Ascending aorta (tissue), 2 donors: ENCODE measurements around the gene N4BP2L2. TPM values are rescaled to one million over a fixed set of nuclear protein-coding genes. Genes with fewer than 3 reads are reported as not detected.

ENCODE experiments used
- DNase-seq, 2 donors: peaks; one replicate each; pipeline ENCODE4 v3.0.0-alpha.2; 2019; ENCODE audit warnings: low spot score in 2 of 2
- H3K27ac ChIP-seq, 2 donors: fragments of 200-600 bp; sonication (generic); one replicate each; pipeline ENCODE4 v1.5.1; 2016 to 2017; ENCODE audit warnings: mild to moderate bottlenecking in 1 of 2
- H3K27me3 ChIP-seq: fragments of 200-600 bp; sonication (generic); one replicate; pipeline ENCODE4 v1.5.1; 2017
- H3K36me3 ChIP-seq, 2 donors: fragments of 200-600 bp; sonication (generic); one replicate each; pipeline ENCODE4 v1.5.1; 2016
- H3K4me1 ChIP-seq, 2 donors: fragments of 200-600 bp; sonication (generic); one replicate each; pipeline ENCODE4 v1.5.1; 2016 to 2017; ENCODE audit warnings: mild to moderate bottlenecking in 1 of 2
- H3K4me3 ChIP-seq, 2 donors: fragments of 200-600 bp; sonication (generic); one replicate each; pipeline ENCODE4 v1.5.1; 2016 to 2017; ENCODE audit warnings: mild to moderate bottlenecking in 1 of 2
- H3K9me3 ChIP-seq, 2 donors: fragments of 200-600 bp; sonication (generic); one replicate each; pipeline ENCODE4 v1.5.1; 2016
- CTCF ChIP-seq, 3 experiments: fragments of 200-600 bp in 2 of 3; fragments of 450-650 bp in 1 of 3; sonication (generic) in 2 of 3; IDR thresholded peaks; one replicate each; pipeline ENCODE4 v1.5.1; 2016 to 2019; ENCODE audit warnings: antibody characterized with exemption in 3 of 3, mild to moderate bottlenecking in 1 of 3, moderate library complexity in 1 of 3
- intact Hi-C: fragments of 100-400 bp; cut with DNase I; formaldehyde crosslinking; loops from one replicate; pipeline ENCODE4 v1.15.1; 2023
- total RNA-seq: library from RNA; depleted of rRNA; stranded (reverse); fragments of >200 nt; gene quantifications from one replicate; pipeline ENCODE4 v1.1.0, GENCODE V29; 2016

N4BP2L2 gene
- total RNA-seq, 1 donor from 2014 or later, result 137 TPM

DNA sequence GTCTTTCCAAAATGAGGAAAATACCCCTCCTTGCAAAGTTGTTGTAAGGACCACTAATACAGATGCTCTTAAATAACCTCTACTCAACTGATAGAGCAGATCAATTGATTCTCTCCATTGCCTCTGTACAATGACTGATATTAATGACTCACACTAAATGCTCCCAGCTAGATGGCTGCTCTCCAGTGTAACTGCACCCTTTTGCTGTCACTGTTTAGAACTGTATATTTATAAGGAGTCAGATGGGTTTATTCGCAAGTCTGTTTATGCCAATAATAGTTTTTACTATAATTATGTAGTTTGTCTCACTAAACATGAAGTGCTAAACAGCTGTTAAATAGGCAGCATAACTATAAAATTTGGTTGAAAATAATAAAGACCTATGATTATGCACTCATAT is 89.6 kb downstream of the N4BP2L2 start:
- Histone ChIP-seq H3K27ac (no peak overlapping the region), H3K4me3 (no peak overlapping the region), H3K36me3 (no peaks in the 10 kb centered on the region), H3K9me3 (peaks cover 5 to 10% of the 10 kb centered on the region in 2 donors), H3K4me1 (no peaks in the 10 kb centered on the region), H3K27me3 (no peaks in the 10 kb centered on the region)
- no peak for DNase-seq
- intact Hi-C loops, result no loop called here
- no peak for TF ChIP-seq CTCF (IDR thresholded peaks at IDR 0.05)

DNA sequence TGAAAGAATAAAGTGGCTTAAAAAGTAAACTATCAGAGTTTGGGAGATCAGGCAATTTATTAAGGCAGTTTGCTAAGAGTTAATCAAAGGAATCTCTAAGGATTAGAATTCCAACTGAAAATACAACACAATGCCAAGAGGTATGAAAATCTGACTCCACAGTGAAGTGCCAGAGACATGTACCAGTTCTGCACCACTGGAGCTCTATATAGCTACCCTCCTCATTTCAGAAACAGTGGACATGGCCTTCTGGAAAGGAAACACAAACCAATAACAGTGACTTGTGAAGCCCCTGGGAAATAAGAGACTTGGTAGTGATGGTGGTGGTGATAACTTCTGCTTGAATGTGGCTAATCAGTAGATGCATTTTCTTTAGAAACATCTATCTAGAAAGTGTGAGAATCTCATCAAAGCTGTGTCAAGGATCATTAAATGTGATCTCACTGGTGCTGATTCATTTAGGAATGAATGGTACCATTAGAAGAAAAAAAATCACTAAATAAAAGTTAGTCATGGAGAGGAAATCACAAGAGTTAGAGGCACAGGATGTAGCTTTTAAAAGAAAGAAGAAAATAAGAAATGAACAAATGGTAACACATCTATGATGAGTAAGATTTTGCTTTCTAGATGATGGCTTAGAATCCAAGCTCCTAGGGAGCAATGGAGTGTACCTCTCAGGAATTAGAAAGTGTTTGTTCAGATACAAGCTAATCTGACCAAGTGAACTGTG is 90.5 kb downstream of the N4BP2L2 start:
- Histone ChIP-seq H3K36me3 (no peaks in the 10 kb centered on the region), H3K9me3 (peaks cover 5 to 10% of the 10 kb centered on the region in 2 donors), H3K27ac (no peak overlapping the region), H3K4me3 (no peak overlapping the region), H3K4me1 (no peaks in the 10 kb centered on the region), H3K27me3 (no peaks in the 10 kb centered on the region)
- no peak for DNase-seq
- intact Hi-C loops, result no loop called here
- TF ChIP-seq CTCF (IDR thresholded peaks at IDR 0.05), result no peak

DNA sequence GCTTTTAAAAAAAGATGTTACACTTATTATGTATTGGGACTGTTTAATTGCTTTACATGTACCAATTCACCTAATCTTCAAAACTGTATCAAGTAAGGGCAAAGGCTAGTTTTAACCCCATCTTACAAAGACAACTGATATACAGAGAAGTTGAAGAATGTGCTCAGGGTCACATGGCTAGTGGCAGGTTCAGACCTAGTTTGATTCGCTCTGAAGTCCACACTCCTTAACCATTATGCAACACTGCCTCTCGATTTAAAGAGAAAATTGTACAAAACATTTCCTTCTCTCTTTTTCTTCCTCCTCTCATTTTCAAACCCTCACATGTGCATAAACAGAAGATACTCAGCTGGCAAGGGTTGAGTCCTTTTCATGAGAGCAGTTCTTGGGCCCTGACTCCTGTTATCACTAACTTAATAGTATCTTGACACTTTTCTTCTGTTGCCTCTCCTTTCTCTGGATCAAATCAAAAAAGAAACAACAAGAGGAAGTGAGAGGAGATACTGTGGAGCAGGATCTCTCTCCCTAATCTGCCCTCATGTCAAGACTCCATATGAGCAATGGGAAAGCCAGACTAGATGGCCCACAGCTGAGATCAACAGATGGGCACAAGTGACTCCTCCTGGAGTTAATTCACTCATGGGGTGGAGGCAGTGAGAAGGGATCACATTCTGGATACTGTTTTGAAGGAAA is 91.7 kb downstream of the N4BP2L2 start:
- no peak overlapping the region for H3K27ac ChIP-seq
- H3K4me1 ChIP-seq, result no peaks in the 10 kb centered on the region
- H3K4me3 ChIP-seq, result no peak overlapping the region
- peaks cover 5 to 6% of the 10 kb centered on the region in 2 donors for H3K9me3 ChIP-seq
- H3K27me3 ChIP-seq, result no peaks in the 10 kb centered on the region
- TF ChIP-seq CTCF (IDR thresholded peaks at IDR 0.05), result no peak
- no peak for DNase-seq
- no peaks in the 10 kb centered on the region for H3K36me3 ChIP-seq
- intact Hi-C loops, result no loop called here

DNA sequence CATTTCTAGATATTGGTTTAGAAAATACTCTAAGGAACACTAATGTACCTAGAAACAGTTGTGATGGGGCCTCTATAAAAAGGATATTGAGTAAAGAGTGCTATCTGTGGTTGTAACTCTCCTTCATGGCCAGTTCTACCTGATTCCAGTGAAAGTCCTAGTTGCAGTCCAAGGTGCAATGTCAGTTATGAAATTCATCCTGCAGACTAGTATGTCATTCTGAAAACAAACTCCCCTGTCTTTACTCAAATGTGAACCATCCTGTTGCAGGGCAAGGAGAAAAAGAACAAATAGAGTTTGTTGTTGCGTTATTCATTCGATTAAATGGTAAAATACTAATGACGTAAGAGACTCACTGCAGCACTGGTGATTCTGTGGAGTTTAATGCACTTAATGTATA is 92.4 kb downstream of the N4BP2L2 start:
- H3K4me1 ChIP-seq, result no peaks in the 10 kb centered on the region
- no peak for TF ChIP-seq CTCF (IDR thresholded peaks at IDR 0.05)
- no peak overlapping the region for H3K4me3 ChIP-seq
- H3K36me3 ChIP-seq, result no peaks in the 10 kb centered on the region
- no peak overlapping the region for H3K27ac ChIP-seq
- H3K9me3 ChIP-seq, result no peaks in the 10 kb centered on the region
- no peaks in the 10 kb centered on the region for H3K27me3 ChIP-seq
- intact Hi-C loops, result no loop called here
- no peak for DNase-seq

DNA sequence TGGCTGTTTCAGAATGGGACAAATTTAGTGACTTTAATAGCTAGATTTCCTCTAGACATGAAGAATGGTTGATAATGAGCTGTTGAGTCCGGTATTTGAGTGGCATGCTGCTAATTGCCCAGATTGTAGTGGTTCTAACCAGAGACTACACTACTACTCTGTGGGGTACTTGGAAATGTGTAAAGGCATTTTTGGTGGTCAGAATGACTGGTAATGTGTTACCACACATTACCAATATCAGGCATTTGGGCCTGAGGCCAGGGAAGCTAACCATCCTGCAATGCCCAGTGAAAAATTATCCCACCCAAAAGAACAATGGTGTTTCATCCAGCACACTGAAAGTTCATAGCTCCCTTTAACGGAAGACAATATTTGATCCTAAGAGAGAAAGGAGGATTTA is 93.1 kb downstream of the N4BP2L2 start:
- DNase-seq, result no peak
- no peaks in the 10 kb centered on the region for H3K36me3 ChIP-seq
- no peak overlapping the region for H3K4me3 ChIP-seq
- H3K27ac ChIP-seq, result no peak overlapping the region
- intact Hi-C loops, result no loop called here
- no peaks in the 10 kb centered on the region for H3K4me1 ChIP-seq
- no peaks in the 10 kb centered on the region for H3K27me3 ChIP-seq
- H3K9me3 ChIP-seq, result no peaks in the 10 kb centered on the region
- TF ChIP-seq CTCF (IDR thresholded peaks at IDR 0.05), result no peak
